MM.1S (cell line): Measurements from ENCODE around the gene RAB33A.

ENCODE experiments used
- CTCF ChIP-seq: fragments of 300-600 bp; sonication (generic); IDR thresholded peaks from 2 replicates; pipeline ENCODE4 v1.5.1; 2016; ENCODE audit warnings: antibody characterized with exemption, low read length, mixed read lengths
- EZH2 ChIP-seq: fragments of 300-600 bp; sonication (generic); optimal IDR thresholded peaks from 2 replicates; pipeline ENCODE3; 2017; ENCODE audit warnings: low read depth, mild to moderate bottlenecking, antibody characterized with exemption, low read length, mixed read lengths
- EZH2phosphoT487 ChIP-seq: fragments of 300-600 bp; sonication (generic); IDR thresholded peaks from 2 replicates; pipeline ENCODE4 v1.6.1; 2018; ENCODE audit warnings: antibody characterized with exemption, low read length

- no peak for TF ChIP-seq CTCF
- TF ChIP-seq EZH2, result no peak
- no peak for TF ChIP-seq EZH2phosphoT487
Observed at GRCh38 chrX:130145123-130145522, 26.6 kb upstream of the RAB33A start.
